NCI-H526 (cell line): ENCODE results near the gene MICALL2.
A peak's percentile ranks its signal among the peaks of the same experiment; 100 is the strongest.

Source experiments
- DNase-seq, 2 experiments: peaks; one replicate each; lab custom pipeline; 2025; lab: John Stamatoyannopoulos, UW

The MICALL2 gene

GRCh38 chr7:1493129-1493528 is 33.9 kb upstream of the MICALL2 start:
- DNase-seq = no peak

- no peak for DNase-seq
Measured at GRCh38 chr7:1492640-1493039, 33.4 kb upstream of the MICALL2 start.

- DNase-seq = no peak
Measured at GRCh38 chr7:1492221-1492620, 33.0 kb upstream of the MICALL2 start.

GRCh38 chr7:1490837-1491236 is 31.6 kb upstream of the MICALL2 start:
- DNase-seq = no peak

- DNase-seq = no peak
Measured at GRCh38 chr7:1489336-1489735, 30.1 kb upstream of the MICALL2 start.

- DNase-seq = no peak
Measured at GRCh38 chr7:1488016-1488415, 28.7 kb upstream of the MICALL2 start.

- no peak for DNase-seq
Measured at GRCh38 chr7:1487466-1487865, 28.2 kb upstream of the MICALL2 start.

- DNase-seq = no peak
Measured at GRCh38 chr7:1486571-1486970, 27.3 kb upstream of the MICALL2 start.

- DNase-seq = no peak
Measured at GRCh38 chr7:1485156-1485555, 25.9 kb upstream of the MICALL2 start.

- DNase-seq = no peak
Measured at GRCh38 chr7:1484569-1484968, 25.3 kb upstream of the MICALL2 start.

GRCh38 chr7:1483536-1484505 is 24.6 kb upstream of the MICALL2 start:
- no peak for DNase-seq

GRCh38 chr7:1483079-1483478 is 23.8 kb upstream of the MICALL2 start:
- no peak for DNase-seq

GRCh38 chr7:1481300-1481699 is 22.0 kb upstream of the MICALL2 start:
- no peak for DNase-seq

- DNase-seq = no peak
Measured at GRCh38 chr7:1480670-1481069, 21.4 kb upstream of the MICALL2 start.

- no peak for DNase-seq
Measured at GRCh38 chr7:1479287-1479686, 20.0 kb upstream of the MICALL2 start.

- DNase-seq = no peak
Measured at GRCh38 chr7:1478480-1478879, 19.2 kb upstream of the MICALL2 start.

- no peak for DNase-seq
Measured at GRCh38 chr7:1476859-1477258, 17.6 kb upstream of the MICALL2 start.

GRCh38 chr7:1475991-1476390 is 16.7 kb upstream of the MICALL2 start:
- no peak for DNase-seq

GRCh38 chr7:1475393-1475792 is 16.1 kb upstream of the MICALL2 start:
- no peak for DNase-seq

- DNase-seq = no peak
Measured at GRCh38 chr7:1474736-1475135, 15.5 kb upstream of the MICALL2 start.

- DNase-seq = peak; percentile 79 to 95
Measured at GRCh38 chr7:1473864-1474512, 14.7 kb upstream of the MICALL2 start.

- DNase-seq = no peak
Measured at GRCh38 chr7:1470901-1471300, 11.6 kb upstream of the MICALL2 start.

GRCh38 chr7:1468643-1469298 is 9.5 kb upstream of the MICALL2 start:
- no peak for DNase-seq
